SK-N-SH (cell line): ENCODE results near the gene SLC25A44. TPM values are rescaled to one million over a fixed set of nuclear protein-coding genes. Genes with fewer than 3 reads are reported as not detected.

Source experiments
- CTCF ChIA-PET: fragments of 300-600, 350-600 bp; formaldehyde crosslinking; extraction: SDS; loops from one replicate; lab custom pipeline; 2021; lab: Yijun Ruan, JAX
- POLR2A ChIA-PET: fragments of 350-600 bp; sonication (Branson Sonifier 250); formaldehyde crosslinking; extraction: SDS; loops from one replicate; lab custom pipeline; 2020; ENCODE audit warnings: antibody characterized with exemption, inconsistent platforms; lab: Yijun Ruan, JAX
- DNase-seq: peaks from one replicate; pipeline ENCODE4 v3.0.0; 2012
- H2AFZ ChIP-seq: fragments of 200-600 bp; sonication (generic); 2 replicates; pipeline ENCODE4 v1.8.1; 2016; ENCODE audit warnings: antibody characterized with exemption, mild to moderate bottlenecking, low read depth
- H3F3A ChIP-seq: fragments of 200-600 bp; sonication (generic); replicated peaks from 2 replicates; pipeline ENCODE3; 2016; ENCODE audit warnings: antibody characterized with exemption, mild to moderate bottlenecking; ENCODE audit not compliant: insufficient read depth
- H3K27ac ChIP-seq, 2 experiments: fragments of 200-500 bp in 1 of 2; fragments of 200-600 bp in 1 of 2; sonication (Bioruptor generic) in 1 of 2; sonication (generic), shearing (Covaris generic) in 1 of 2; 2 replicates each; pipeline versions ENCODE4 v1.5.1 to v1.6.1; 2014 to 2016; ENCODE audit warnings: low read depth in 2 of 2, inconsistent platforms in 1 of 2, low read length in 1 of 2, mild to moderate bottlenecking in 1 of 2, mixed read lengths in 1 of 2
- H3K27me3 ChIP-seq: fragments of 200-600 bp; sonication (generic), shearing (Covaris generic); 2 replicates; pipeline ENCODE4 v1.6.1; 2016; ENCODE audit warnings: mixed run types; ENCODE audit not compliant: insufficient read depth
- H3K36me3 ChIP-seq, 2 experiments: fragments of 200-500 bp in 1 of 2; fragments of 200-600 bp in 1 of 2; sonication (Bioruptor generic) in 1 of 2; sonication (generic) in 1 of 2; replicated peaks in 1 of 2; 2 replicates each; pipeline versions ENCODE3 to v1.5.1; 2014 to 2016; ENCODE audit warnings: low read length in 1 of 2, mild to moderate bottlenecking in 1 of 2; ENCODE audit not compliant: insufficient read depth in 2 of 2, control insufficient read depth in 1 of 2
- H3K4me1 ChIP-seq, 2 experiments: fragments of 200-500 bp in 1 of 2; fragments of 200-600 bp in 1 of 2; sonication (Bioruptor generic) in 1 of 2; sonication (generic), shearing (Covaris generic) in 1 of 2; 2 replicates each; pipeline versions ENCODE4 v1.5.1 to v1.6.1; 2014 to 2016; ENCODE audit warnings: low read depth in 1 of 2, low read length in 1 of 2, mixed run types in 1 of 2; ENCODE audit not compliant: insufficient read depth in 2 of 2, control insufficient read depth in 1 of 2
- H3K4me2 ChIP-seq: fragments of 200-600 bp; sonication (generic), shearing (Covaris generic); 2 replicates; pipeline ENCODE4 v1.6.1; 2017; ENCODE audit warnings: mixed run types
- H3K4me3 ChIP-seq, 2 experiments: fragments of 200-500 bp in 1 of 2; fragments of 200-600 bp in 1 of 2; sonication (Bioruptor generic) in 1 of 2; sonication (generic), shearing (Covaris generic) in 1 of 2; 2 replicates each; pipeline versions ENCODE4 v1.5.1 to v1.8.1; 2014 to 2016; ENCODE audit warnings: low read depth in 2 of 2, inconsistent platforms in 1 of 2, low read length in 1 of 2, mild to moderate bottlenecking in 1 of 2, mixed read lengths in 1 of 2, moderate library complexity in 1 of 2
- H3K79me2 ChIP-seq: fragments of 200-600 bp; sonication (generic); 2 replicates; pipeline ENCODE4 v1.8.1; 2017; ENCODE audit warnings: mild to moderate bottlenecking; ENCODE audit not compliant: insufficient read depth
- H3K9ac ChIP-seq: fragments of 200-600 bp; sonication (generic); 2 replicates; pipeline ENCODE4 v1.6.1; 2017; ENCODE audit warnings: mixed run types
- H3K9me2 ChIP-seq: fragments of 200-600 bp; sonication (generic); 2 replicates; pipeline ENCODE4 v1.6.1; 2017; ENCODE audit warnings: mixed run types
- H3K9me3 ChIP-seq: fragments of 200-600 bp; sonication (generic); 2 replicates; pipeline ENCODE4 v1.6.1; 2017; ENCODE audit warnings: mixed run types, mild to moderate bottlenecking, moderate library complexity
- H4K20me1 ChIP-seq: fragments of 200-600 bp; sonication (generic); 2 replicates; pipeline ENCODE4 v1.6.1; 2017; ENCODE audit warnings: mild to moderate bottlenecking, mixed run types; ENCODE audit not compliant: insufficient read depth
- CHD2 ChIP-seq: fragments of 150-350 bp; IDR thresholded peaks from 2 replicates; pipeline ENCODE4 v1.6.1; 2018; ENCODE audit warnings: low read length; ENCODE audit not compliant: partially characterized antibody
- EZH2phosphoT487 ChIP-seq: fragments of 200-600 bp; sonication (generic); IDR thresholded peaks from 2 replicates; pipeline ENCODE4 v1.6.1; 2017; ENCODE audit warnings: low read depth, mixed run types, mild to moderate bottlenecking, antibody characterized with exemption, moderate library complexity, borderline replicate concordance
- FOSL2 ChIP-seq: IDR thresholded peaks from 2 replicates; pipeline ENCODE4 v1.4.0; 2012; ENCODE audit warnings: low read depth, mild to moderate bottlenecking, moderate library complexity, borderline replicate concordance
- FOXJ3 ChIP-seq: sonication (generic); formaldehyde crosslinking; IDR thresholded peaks from 2 replicates; pipeline ENCODE4 v1.5.1; 2020; ENCODE audit warnings: mild to moderate bottlenecking, missing genetic modification reagents
- FOXM1 ChIP-seq: IDR thresholded peaks from 2 replicates; pipeline ENCODE4 v1.4.0; 2012; ENCODE audit warnings: low read depth, mild to moderate bottlenecking
- GABPA ChIP-seq: IDR thresholded peaks from 2 replicates; pipeline ENCODE4 v1.4.0; 2012; ENCODE audit warnings: low read depth, mild to moderate bottlenecking
- IRF3 ChIP-seq: fragments of 150-350 bp; IDR thresholded peaks from 2 replicates; pipeline ENCODE4 v1.6.1; 2016; ENCODE audit warnings: mild to moderate bottlenecking, low read depth, low read length
- JUND ChIP-seq: IDR thresholded peaks from 2 replicates; pipeline ENCODE4 v1.4.0; 2012
- MEF2A ChIP-seq: IDR thresholded peaks from 2 replicates; pipeline ENCODE4 v1.4.0; 2012; ENCODE audit warnings: low read depth, borderline replicate concordance
- MXI1 ChIP-seq: IDR thresholded peaks from 2 replicates; pipeline ENCODE4 v1.6.1; 2012; ENCODE audit warnings: mild to moderate bottlenecking, low read depth, low read length, improper control_type of control experiment
- RAD21 ChIP-seq: IDR thresholded peaks from 2 replicates; pipeline ENCODE4 v1.6.1; 2012; ENCODE audit warnings: mild to moderate bottlenecking, low read length
- SIN3A ChIP-seq: IDR thresholded peaks from 2 replicates; pipeline ENCODE4 v1.6.1; 2012; ENCODE audit warnings: low read depth, mild to moderate bottlenecking, low read length, moderate library complexity, borderline replicate concordance
- TAF1 ChIP-seq: IDR thresholded peaks from 2 replicates; pipeline ENCODE4 v1.6.1; 2012; ENCODE audit warnings: low read depth, mild to moderate bottlenecking, low read length, moderate library complexity, borderline replicate concordance
- USF1 ChIP-seq: IDR thresholded peaks from 2 replicates; pipeline ENCODE4 v1.4.0; 2012; ENCODE audit warnings: low read depth, borderline replicate concordance
- WGBS: methylation state at CpG from one replicate; pipeline ENCODE4 v1.1.6; 2017; ENCODE audit warnings: low lambda C conversion rate; 5-methylcytosine and 5-hydroxymethylcytosine counted together
- polyA plus RNA-seq, 3 experiments: library from polyadenylated mRNA; depleted of rRNA; stranded (reverse); fragments of >200 nt; gene quantifications; 2 replicates each; pipeline ENCODE4 v1.2.3, GENCODE V29; 2012
- TF ChIP-seq, protein P1 (sequence below): fragments of 200-600 bp; sonication (generic); IDR thresholded peaks from 2 replicates; pipeline ENCODE4 v1.6.1; 2017; ENCODE audit warnings: antibody characterized with exemption, mild to moderate bottlenecking, moderate library complexity

Gene SLC25A44
- polyA plus RNA-seq, 1 of the 3 experiments (the other 2 are of a cell fraction): 28.5 TPM

GRCh38 chr1:156154317-156154749 lies 39.6 kb upstream of the SLC25A44 start:
- Histone ChIP-seq H3K4me2 (no peak overlapping the region), H4K20me1 (no peaks in the 10 kb centered on the region), H3K9ac (no peak overlapping the region), H3K4me1 (no peaks in the 10 kb centered on the region), H2AFZ (no peak overlapping the region), H3K4me3 (no peak overlapping the region), H3K27me3 (no peaks in the 10 kb centered on the region), H3F3A (peaks cover under 1% of the 10 kb centered on the region), H3K79me2 (no peaks in the 10 kb centered on the region), H3K27ac (no peak overlapping the region), H3K9me2 (no peaks in the 10 kb centered on the region), H3K9me3 (no peaks in the 10 kb centered on the region), H3K36me3 (no peaks in the 10 kb centered on the region)
- TF ChIP-seq, protein P1, sequence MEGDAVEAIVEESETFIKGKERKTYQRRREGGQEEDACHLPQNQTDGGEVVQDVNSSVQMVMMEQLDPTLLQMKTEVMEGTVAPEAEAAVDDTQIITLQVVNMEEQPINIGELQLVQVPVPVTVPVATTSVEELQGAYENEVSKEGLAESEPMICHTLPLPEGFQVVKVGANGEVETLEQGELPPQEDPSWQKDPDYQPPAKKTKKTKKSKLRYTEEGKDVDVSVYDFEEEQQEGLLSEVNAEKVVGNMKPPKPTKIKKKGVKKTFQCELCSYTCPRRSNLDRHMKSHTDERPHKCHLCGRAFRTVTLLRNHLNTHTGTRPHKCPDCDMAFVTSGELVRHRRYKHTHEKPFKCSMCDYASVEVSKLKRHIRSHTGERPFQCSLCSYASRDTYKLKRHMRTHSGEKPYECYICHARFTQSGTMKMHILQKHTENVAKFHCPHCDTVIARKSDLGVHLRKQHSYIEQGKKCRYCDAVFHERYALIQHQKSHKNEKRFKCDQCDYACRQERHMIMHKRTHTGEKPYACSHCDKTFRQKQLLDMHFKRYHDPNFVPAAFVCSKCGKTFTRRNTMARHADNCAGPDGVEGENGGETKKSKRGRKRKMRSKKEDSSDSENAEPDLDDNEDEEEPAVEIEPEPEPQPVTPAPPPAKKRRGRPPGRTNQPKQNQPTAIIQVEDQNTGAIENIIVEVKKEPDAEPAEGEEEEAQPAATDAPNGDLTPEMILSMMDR: no peak
- TF ChIP-seq IRF3: no peak
- TF ChIP-seq FOXJ3: no peak
- TF ChIP-seq USF1: no peak
- TF ChIP-seq MEF2A: no peak
- TF ChIP-seq EZH2phosphoT487: no peak
- TF ChIP-seq CHD2: no peak
- TF ChIP-seq FOXM1: no peak
- no peak for TF ChIP-seq MXI1
- no peak for TF ChIP-seq SIN3A
- TF ChIP-seq JUND: no peak
- no peak for TF ChIP-seq TAF1
- no peak for TF ChIP-seq FOSL2
- no peak for TF ChIP-seq RAD21
- TF ChIP-seq GABPA: no peak
- DNase-seq: no peak
- ChIA-PET CTCF (interaction anchor here (0.9 to 2.5 kb wide), 5 partner anchors 7 to 24 kb away, joined by 3 to 10 read pairs (median 5); no protein-coding TSS in a partner anchor), POLR2A (no interaction called here)
- WGBS: 91% methylated on average over 10 of the region's 11 CpGs
